Dermis blood vessel endothelial cell (primary cell): ENCODE data around the gene HNRNPR. TPM values are rescaled to one million over a fixed set of nuclear protein-coding genes. Genes with fewer than 3 reads are reported as not detected.

Experiments
- DNase-seq: peaks from one replicate; pipeline ENCODE4 v3.0.0; 2010
- total RNA-seq: library from RNA; depleted of rRNA; stranded (reverse); fragments of >200 nt; gene quantifications from 2 replicates; pipeline ENCODE4 v1.2.3, GENCODE V29; 2014

Gene HNRNPR
- total RNA-seq, 1 donor from 2014 or later = 65.7 TPM

GRCh38 chr1:23368562-23369334 lies 24.7 kb upstream of the HNRNPR start:
- peak; percentile 93 for DNase-seq

- peak; percentile 99 for DNase-seq
Observed at GRCh38 chr1:23367791-23368561, 23.9 kb upstream of the HNRNPR start.

- no peak for DNase-seq
Observed at GRCh38 chr1:23367451-23367790, 23.3 kb upstream of the HNRNPR start.

GRCh38 chr1:23366598-23366997 lies 22.5 kb upstream of the HNRNPR start:
- DNase-seq = no peak

GRCh38 chr1:23366146-23366545 lies 22.1 kb upstream of the HNRNPR start:
- no peak for DNase-seq

GRCh38 chr1:23362218-23362713 lies 18.2 kb upstream of the HNRNPR start:
- DNase-seq = peak; percentile 28

- no peak for DNase-seq
Observed at GRCh38 chr1:23358310-23358875, 14.3 kb upstream of the HNRNPR start.

- no peak for DNase-seq
Observed at GRCh38 chr1:23357138-23357908, 13.2 kb upstream of the HNRNPR start.

- no peak for DNase-seq
Observed at GRCh38 chr1:23356471-23357137, 12.5 kb upstream of the HNRNPR start.

- DNase-seq = no peak
Observed at GRCh38 chr1:23354245-23354644, 10.2 kb upstream of the HNRNPR start.

GRCh38 chr1:23352096-23352695 lies 8.1 kb upstream of the HNRNPR start:
- no peak for DNase-seq

GRCh38 chr1:23345920-23346319 lies 1.8 kb upstream of the HNRNPR start:
- DNase-seq = no peak

- DNase-seq = no peak
Observed at GRCh38 chr1:23344987-23345472, 946 bp upstream of the HNRNPR start.

- peak; percentile 65 for DNase-seq
Observed at GRCh38 chr1:23343221-23344110, 618 bp downstream of the HNRNPR start.

GRCh38 chr1:23341931-23342692 lies 2.0 kb downstream of the HNRNPR start:
- DNase-seq = no peak

GRCh38 chr1:23339632-23340031 lies 4.5 kb downstream of the HNRNPR start:
- DNase-seq = no peak

GRCh38 chr1:23337869-23338268 lies 6.2 kb downstream of the HNRNPR start:
- no peak for DNase-seq

- no peak for DNase-seq
Observed at GRCh38 chr1:23331713-23332112, 12.4 kb downstream of the HNRNPR start.

- DNase-seq = no peak
Observed at GRCh38 chr1:23330846-23331245, 13.2 kb downstream of the HNRNPR start.

GRCh38 chr1:23325393-23325792 lies 18.7 kb downstream of the HNRNPR start:
- no peak for DNase-seq
